Suppressor macrophage (primary cell): ENCODE data around the gene DPPA4.

ENCODE experiments used
- DNase-seq, 4 experiments: peaks; one replicate each; pipeline ENCODE4 v3.0.0-alpha.2; 2020 to 2022

Gene DPPA4

DNA sequence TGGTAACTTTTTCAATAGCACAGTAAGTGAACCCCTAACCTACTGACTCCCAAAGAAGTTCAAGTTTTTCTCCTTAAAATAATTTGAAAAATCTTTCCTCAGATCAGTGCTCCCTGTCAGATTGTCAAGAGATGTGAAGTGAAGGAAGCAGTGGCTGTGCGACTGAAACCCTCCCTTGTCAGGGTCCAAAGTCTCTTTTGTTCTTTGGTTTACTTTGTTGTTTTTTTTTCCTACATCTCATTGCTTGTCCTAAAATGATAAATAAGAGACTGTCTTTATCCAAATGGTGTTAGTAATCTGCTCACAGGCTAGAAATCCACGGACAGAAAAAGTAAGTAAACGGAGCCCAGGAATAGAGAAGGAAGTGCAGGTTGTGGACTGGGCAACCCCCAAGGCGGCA, 976 bp upstream of the DPPA4 start:
- DNase-seq, result no peak

DNA sequence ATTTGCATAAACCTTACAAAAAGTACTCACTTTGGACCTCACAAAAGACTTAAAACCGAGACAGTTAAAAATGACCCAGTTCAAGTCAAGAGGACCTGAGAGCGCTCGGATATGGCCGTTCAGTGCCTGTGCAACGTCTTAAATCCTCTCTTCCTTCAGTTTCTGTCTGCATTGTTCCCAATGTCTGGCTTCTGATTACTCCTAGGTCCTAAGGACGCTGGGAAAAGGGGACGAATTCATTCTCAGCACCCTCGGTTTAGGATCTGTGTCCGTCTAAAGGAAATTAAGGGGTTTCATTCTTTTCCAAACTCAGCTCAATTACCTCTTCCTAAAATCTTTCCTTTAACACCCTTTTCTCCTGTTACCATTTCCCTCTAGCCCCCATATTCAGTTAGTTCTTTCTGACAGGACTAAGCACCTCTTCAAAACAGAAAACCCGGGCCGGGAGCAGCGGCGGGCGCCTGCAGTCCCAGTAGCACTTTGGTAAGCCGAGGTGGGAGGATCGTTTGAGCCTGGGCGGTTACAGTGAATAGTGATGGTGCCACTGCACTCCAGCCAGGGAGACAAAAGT, 970 bp downstream of the DPPA4 start:
- DNase-seq, result peak; percentile 12 to 63 (median 45)

DNA sequence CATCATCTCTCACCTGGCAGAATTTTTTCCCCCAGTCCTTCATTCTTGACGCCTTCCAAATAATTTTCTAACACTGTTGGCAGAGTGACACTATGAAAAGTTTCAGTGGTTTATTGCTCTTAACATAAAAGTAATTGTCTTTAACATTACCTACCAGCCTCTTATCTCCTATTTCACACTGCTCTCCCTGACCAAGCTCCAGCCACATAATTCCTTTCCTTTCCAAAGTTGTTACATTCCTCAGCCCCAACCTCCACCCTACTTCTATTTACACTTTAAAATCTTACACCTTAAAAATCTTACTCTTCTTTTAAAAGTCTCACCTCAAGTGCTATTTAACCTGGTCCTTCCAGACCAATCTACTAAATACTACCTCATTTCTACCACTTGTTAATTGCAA, 2.8 kb downstream of the DPPA4 start:
- DNase-seq, result no peak

DNA sequence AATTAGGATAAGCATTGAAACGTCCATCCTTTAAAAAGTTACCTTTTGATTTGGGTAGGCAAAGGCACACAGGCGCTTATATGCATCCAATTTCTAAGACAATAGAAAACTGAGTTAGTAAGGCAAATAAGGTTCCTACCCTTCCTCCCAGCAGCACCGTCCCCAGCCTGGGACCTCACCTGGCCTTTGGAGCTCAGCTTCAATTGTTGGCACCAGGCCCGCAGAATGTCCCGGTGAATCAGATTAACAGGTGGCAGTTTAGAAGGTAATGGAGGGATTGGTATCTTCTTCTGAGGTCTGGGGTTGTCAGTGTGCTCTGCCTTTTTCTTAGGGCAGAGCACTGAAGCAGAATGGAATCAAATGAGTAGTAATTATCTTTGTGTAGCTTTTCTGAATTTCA, 5.7 kb downstream of the DPPA4 start:
- DNase-seq, result no peak

GRCh38 chr3:109330405-109330804, 6.9 kb downstream of the DPPA4 start:
- no peak for DNase-seq

DNA sequence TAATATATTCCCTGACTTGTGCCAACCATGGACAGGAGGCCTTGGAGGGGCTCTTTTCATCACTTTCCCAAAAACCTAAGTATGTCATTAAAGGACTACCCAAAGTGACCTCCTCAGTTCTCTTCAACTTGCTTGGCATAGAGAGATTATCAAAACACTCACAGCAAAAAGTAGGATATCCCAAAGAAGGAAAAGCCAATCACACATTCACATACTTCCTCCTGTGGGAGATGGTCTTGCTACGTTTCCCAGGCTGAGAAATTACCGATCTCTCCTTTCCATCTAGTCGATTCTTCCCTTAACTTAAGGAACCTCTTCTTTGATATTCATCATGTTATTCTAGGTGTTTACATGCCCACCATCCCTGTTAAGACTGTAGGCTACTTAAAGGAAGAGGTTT, 9.1 kb downstream of the DPPA4 start:
- no peak for DNase-seq

DNA sequence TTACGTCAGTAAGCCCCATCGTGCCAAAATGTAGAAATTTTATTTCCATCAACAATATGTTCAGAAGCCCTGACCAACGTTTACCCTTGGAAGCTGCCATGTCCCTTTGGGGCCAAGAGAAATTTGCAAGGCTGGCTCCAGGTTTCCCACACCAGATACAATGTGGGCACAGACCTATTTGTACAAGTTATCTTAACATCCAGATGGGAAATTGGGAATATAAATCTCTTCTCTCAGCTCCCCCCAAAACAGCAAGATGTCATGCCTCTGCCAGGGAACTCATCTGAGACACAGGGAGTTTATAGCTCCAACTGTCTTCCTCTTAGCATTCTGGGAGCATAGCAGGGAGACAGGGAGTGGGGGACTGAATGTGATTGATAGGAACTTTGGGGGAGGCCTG, 11.7 kb downstream of the DPPA4 start:
- no peak for DNase-seq

GRCh38 chr3:109325109-109325508, 12.2 kb downstream of the DPPA4 start:
- no peak for DNase-seq

DNA sequence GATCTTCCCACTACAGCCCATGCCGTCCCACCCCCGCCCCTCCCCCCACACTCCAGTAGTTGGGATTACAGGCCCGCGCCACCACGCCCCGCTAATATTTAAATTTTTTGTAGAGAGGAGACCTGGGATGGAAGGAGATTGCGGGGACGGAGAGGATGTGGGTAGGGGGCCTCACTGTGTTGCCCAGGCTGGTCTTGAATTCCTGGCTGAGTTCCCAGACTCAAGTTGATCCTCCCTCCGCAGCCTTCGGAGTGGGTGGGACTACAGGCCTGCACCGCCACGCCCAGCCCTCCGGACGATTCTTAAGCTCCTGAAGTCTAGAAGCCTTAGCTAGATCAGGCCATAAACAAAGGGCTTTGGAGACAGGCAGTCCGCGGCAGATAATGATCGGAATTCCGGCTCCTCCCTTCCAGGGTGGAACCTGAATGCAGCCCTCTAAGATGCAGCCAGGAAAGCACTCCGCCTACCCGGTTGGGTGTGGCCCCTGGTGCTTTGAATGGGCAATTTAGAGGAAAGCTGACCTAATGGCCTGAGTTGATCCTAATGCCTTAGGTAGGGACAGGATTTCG, 21.1 kb downstream of the DPPA4 start, which contains the start of gene DPPA2:
Gene DPPA2, minus strand, starts transcription at position 356 of the 569 bp plus-strand sequence. CDS start 1,975 bp downstream, outside the sequence.
- DNase-seq, result no peak

GRCh38 chr3:109313061-109313460, 24.3 kb downstream of the DPPA4 start:
- DNase-seq, result no peak

DNA sequence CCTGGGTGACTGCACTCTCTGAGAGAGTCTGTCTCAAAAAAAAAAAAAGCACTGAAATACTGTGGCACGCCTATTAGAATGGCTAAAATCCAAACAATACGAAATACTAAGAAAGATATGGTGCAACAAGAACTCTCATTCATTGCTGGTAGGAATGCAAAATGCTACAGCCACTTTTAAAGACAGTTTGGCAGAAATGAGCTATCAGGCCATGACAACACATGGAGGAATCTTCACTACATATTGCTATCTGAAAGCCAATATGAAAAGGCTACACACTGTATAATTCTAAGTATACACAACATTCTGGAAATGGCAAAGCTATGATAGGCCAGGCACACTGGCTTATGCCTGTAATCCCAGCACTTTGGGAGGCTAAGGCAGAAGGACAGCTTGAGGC, 39.9 kb downstream of the DPPA4 start:
- no peak for DNase-seq

DNA sequence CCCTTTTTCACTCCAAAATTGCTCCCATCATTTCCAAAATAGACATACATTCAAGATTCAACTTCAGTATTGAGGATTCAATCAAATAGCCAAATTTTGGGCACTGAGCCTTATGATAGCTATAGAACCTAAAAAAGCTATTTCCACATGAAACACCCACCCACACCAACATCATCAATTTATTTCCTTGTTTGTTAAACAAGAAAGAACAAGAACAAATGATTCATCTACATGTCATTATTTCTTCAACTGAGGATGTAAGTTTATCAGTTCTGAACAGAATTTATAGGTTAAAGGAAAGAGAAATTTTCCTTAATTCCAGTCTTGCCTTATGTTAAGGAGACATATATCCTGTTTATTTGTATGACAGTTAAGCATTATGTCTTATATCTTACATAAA, 53.3 kb downstream of the DPPA4 start:
- no peak for DNase-seq

DNA sequence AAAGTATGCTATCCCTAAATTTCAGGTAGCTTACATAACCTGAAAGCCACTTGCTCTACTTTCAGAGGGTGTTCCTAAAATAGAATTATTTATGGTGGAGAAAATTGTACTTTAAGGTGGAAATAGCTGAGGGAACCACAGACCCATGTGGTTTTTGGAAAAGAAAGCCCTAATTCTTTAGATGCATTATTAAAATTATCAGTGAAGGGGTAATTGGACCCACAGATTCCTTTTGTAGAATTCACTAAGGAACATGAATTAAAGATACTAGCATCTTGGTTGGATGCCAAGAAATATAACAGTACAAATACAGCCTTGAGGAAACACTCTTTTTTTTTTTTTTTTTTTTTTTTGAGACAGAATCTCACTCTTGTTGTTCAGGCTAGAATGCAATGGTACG, 58.8 kb downstream of the DPPA4 start:
- no peak for DNase-seq

DNA sequence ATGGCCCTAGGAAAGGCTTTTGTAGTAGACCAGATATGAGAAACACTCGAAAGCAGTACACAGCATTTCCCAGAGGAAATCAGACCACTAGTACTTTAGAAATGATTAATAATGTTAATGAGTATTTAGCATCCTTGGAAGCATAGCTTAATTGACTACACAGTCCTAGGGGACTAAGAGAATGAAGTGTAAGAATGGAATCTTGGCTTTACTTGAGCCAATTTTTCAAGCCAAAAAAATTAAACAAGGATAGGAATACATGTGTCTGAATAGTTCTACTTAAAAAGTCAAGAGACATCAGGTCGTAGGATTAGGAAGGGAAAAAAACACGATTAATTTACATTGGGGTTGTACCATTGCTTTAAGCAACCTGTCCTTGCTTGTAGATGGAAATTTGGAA, 59.2 kb downstream of the DPPA4 start:
- DNase-seq, result no peak
